GM18505 (cell line): ENCODE results near the gene MLLT3.

ENCODE experiments used
- ATAC-seq: cut with Tn5 transposase; IDR thresholded peaks from one replicate; pipeline ENCODE4 v1.9.1; 2021; ENCODE audit not compliant: unreplicated experiment
- POLR2A ChIP-seq: IDR thresholded peaks from 4 replicates; pipeline ENCODE4 v1.6.1; 2011; ENCODE audit warnings: borderline replicate concordance; ENCODE audit not compliant: insufficient read depth, insufficient read length; ENCODE audit errors: extremely low read depth

MLLT3 gene

GRCh38 chr9:20353931-20354652 lies 268.2 kb downstream of the MLLT3 start:
- no peak for TF ChIP-seq POLR2A
- no peak for ATAC-seq

GRCh38 chr9:20353524-20353923 lies 268.8 kb downstream of the MLLT3 start:
- no peak for ATAC-seq
- no peak for TF ChIP-seq POLR2A

DNA sequence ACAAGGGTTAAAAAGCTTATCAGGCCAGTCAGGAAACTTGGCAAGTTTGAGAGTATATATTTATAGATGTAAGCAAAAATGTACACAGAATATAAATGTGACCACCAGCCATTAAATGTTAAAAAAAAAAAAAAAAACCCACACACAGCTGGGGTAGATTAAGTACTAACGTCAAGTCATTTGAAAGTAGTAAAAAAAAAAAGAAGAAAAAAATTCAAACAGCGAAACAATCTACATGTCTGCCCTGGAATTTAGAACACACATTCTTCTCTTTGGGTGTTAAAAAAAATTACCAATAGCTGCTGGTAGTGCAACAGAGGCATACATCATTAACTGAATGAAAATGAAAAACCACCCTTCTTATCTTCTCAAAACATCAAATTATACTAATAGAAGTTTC lies 269.7 kb downstream of the MLLT3 start:
- no peak for TF ChIP-seq POLR2A
- ATAC-seq = no peak

- no peak for TF ChIP-seq POLR2A
- no peak for ATAC-seq
Observed at GRCh38 chr9:20351715-20352114, 270.6 kb downstream of the MLLT3 start.

DNA sequence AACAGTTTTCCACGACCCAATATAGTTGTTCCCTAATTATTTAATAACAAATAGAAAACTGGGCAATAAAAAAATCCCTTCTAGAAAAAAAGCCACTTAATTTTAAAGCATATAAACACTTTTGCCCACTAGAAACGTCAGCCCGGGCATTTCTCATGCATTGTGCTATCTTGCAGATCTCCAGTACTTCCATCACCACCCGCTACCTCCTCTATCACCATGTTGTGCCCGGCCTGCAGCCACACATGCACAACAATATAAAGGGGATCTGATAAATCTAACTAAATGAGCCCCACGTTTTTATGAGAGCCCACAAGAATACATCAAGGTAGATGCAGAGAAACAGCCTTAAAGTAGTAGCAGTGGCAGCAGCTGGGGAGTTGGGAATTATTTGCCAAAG lies 272.7 kb downstream of the MLLT3 start:
- ATAC-seq = no peak
- TF ChIP-seq POLR2A = no peak

- ATAC-seq = no peak
- TF ChIP-seq POLR2A = no peak
Observed at GRCh38 chr9:20343325-20343724, 279.0 kb downstream of the MLLT3 start.

- no peak for TF ChIP-seq POLR2A
- no peak for ATAC-seq
Observed at GRCh38 chr9:20340511-20340861, 281.8 kb downstream of the MLLT3 start.

GRCh38 chr9:20335668-20336332 lies 286.5 kb downstream of the MLLT3 start:
- no peak for TF ChIP-seq POLR2A
- ATAC-seq = no peak

- TF ChIP-seq POLR2A = no peak
- ATAC-seq = no peak
Observed at GRCh38 chr9:20333991-20334390, 288.3 kb downstream of the MLLT3 start.

DNA sequence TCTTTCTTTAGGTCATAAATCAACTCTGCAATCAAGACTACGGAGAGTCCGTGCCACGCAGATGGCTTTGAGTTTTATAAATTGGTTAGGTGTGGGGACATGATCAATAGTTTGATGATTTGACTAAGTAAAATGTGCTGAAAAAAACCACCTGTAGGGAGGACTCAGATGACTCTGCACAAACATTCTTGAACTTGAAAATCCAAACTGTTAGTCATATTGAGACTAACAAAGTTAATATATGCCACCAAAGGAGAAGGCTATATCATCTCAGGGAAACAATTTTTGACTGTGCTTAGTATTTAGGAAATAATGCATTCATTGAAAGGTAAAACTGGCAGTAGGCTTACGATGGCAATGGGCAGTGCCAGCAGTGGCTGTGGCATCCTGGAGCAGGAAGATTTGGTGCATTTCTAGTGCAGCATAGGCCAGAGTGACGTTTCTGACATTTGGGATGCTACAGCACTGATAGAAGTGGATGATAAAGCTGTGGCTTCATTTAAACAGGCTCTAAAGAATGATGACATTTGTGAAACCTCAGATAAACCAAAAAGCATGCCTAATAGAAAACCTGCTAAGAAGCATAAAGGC lies 291.1 kb downstream of the MLLT3 start:
- TF ChIP-seq POLR2A = no peak
- ATAC-seq = no peak

GRCh38 chr9:20330688-20331087 lies 291.6 kb downstream of the MLLT3 start:
- TF ChIP-seq POLR2A = no peak
- no peak for ATAC-seq

DNA sequence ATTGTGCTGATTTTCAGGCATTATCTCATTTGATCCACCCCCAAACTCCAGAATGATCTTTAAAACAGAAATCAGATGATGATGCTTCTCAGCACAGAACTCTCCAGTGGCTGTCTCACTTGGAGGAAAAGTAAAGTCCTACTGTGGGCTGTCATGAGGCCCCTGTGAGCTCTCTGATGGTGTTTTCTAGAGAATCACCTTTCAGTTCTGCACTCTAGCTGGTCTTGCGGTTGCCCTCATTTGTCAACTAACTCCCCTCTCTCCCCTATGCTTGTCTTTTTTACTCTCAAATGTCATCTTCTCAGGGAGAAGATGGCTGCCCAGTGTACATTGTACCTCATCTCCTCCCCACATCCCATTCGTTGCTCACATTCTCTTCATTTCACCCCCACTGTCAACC lies 295.8 kb downstream of the MLLT3 start:
- no peak for ATAC-seq
- TF ChIP-seq POLR2A = no peak

DNA sequence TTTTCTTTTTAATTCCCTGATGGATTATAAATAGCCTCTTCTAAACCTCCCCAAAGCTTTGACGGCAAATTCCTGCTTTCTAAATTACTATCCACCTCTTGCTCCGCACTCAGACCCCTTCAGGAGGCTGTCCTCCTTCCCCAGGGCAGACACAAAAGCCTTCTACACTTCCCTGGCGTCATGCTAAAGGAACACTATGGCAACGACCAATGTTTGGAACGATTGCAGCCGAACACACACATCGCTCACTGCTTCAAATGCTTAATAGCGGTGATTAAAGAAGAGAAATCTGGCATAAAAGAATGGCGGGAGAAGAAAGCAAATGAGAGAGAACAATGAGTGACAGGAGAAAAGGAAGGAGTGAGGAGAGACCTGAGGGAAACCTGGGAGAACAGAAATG lies 297.3 kb downstream of the MLLT3 start:
- ATAC-seq = no peak
- no peak for TF ChIP-seq POLR2A

- TF ChIP-seq POLR2A = no peak
- no peak for ATAC-seq
Observed at GRCh38 chr9:20322212-20322611, 300.1 kb downstream of the MLLT3 start.
